Kidney capillary endothelial cell (primary cell): Measurements from ENCODE around the gene ZNF483.
"Not testable (repeated sequence)": the region's sequence is repeated elsewhere in the genome, so short reads cannot be mapped to it uniquely, and the experiment has no call there.

ENCODE experiments used
- DNase-seq: peaks from one replicate; pipeline ENCODE4 v3.0.0-alpha.2; 2018; ENCODE audit warnings: low spot score

The ZNF483 gene

GRCh38 chr9:111610845-111611244 lies 85.9 kb downstream of the ZNF483 start:
- DNase-seq = no peak

GRCh38 chr9:111613436-111614040 lies 88.6 kb downstream of the ZNF483 start:
- no peak for DNase-seq

GRCh38 chr9:111615928-111616327 lies 90.9 kb downstream of the ZNF483 start:
- DNase-seq = no peak

GRCh38 chr9:111617349-111617748 lies 92.4 kb downstream of the ZNF483 start:
- DNase-seq = not testable (repeated sequence)

GRCh38 chr9:111621895-111622480 lies 97.0 kb downstream of the ZNF483 start:
- peak; percentile 40 for DNase-seq

- DNase-seq = no peak
These were observed 97.6 kb downstream of the ZNF483 start for GRCh38 chr9:111622626-111623025.
